Measurements from ENCODE around the gene RAB12. TPM values are rescaled to one million over a fixed set of nuclear protein-coding genes. Genes with fewer than 3 reads are reported as not detected.

RAB12 gene
- total RNA-seq, 1 experiment from 2014 or later = 51.3 TPM

- H3K27ac ChIP-seq (ENCODE audit: insufficient read length, low read depth, low read length) = no peak overlapping the region
- no peak overlapping the region for H3K9ac ChIP-seq (ENCODE audit: extremely low read depth, insufficient read length, low read length)
Measured at GRCh38 chr18:8685141-8685913, 76.1 kb downstream of the RAB12 start.

More at GRCh38 chr18:8685141-8685913, 76.1 kb downstream of the RAB12 start:
- no peak overlapping the region for H3K4me3 Mint-ChIP-seq
- Histone ChIP-seq H3K23ac (ENCODE audit: insufficient read length, low read depth, low read length) (no peak overlapping the region), H2BK120ac (ENCODE audit: low read depth, low read length, poor library complexity, severe bottlenecking) (no peak overlapping the region), H4K8ac (replicated peaks; ENCODE audit: insufficient read length, low read depth, low read length) (no peak overlapping the region), H2AFZ (ENCODE audit: low read length) (no peak overlapping the region), H3K4me1 (ENCODE audit: insufficient read depth, low read length) (peaks cover 10% of the 10 kb centered on the region; the same call in 1 of the 2 replicates), H3K4me2 (ENCODE audit: insufficient read depth, insufficient read length, low read length) (no peak overlapping the region), H3K79me2 (ENCODE audit: insufficient read depth, low read length) (no peaks in the 10 kb centered on the region), H4K20me1 (ENCODE audit: control insufficient read depth, insufficient read depth, insufficient read length) (no peaks in the 10 kb centered on the region), H2BK12ac (ENCODE audit: insufficient read length, low read depth, low read length) (no peak overlapping the region), H2AK5ac (ENCODE audit: insufficient read length, low read length) (no peak overlapping the region), H3K56ac (ENCODE audit: insufficient read length, low read depth, low read length) (no peak overlapping the region), H3K9me3 (ENCODE audit: control insufficient read depth, low read depth, low read length) (no peaks in the 10 kb centered on the region), H3K14ac (ENCODE audit: insufficient read depth, low read length) (no peak overlapping the region), H3K23me2 (ENCODE audit: insufficient read length, low read depth, low read length, poor library complexity, severe bottlenecking) (no peaks in the 10 kb centered on the region), H3K27me3 (ENCODE audit: insufficient read depth, low read length) (no peaks in the 10 kb centered on the region), H2BK15ac (ENCODE audit: low read depth, low read length) (no peak overlapping the region), H2BK20ac (ENCODE audit: low read depth, low read length, poor library complexity, severe bottlenecking) (no peak overlapping the region), H4K5ac (ENCODE audit: insufficient read length, low read depth, low read length) (no peak overlapping the region), H3K4ac (ENCODE audit: low read depth, low read length) (no peak overlapping the region), H4K91ac (ENCODE audit: insufficient read length, low read depth, low read length) (no peak overlapping the region), H3K18ac (ENCODE audit: insufficient read length, low read depth, low read length) (peak overlapping the region; percentile 2), H3K79me1 (ENCODE audit: insufficient read depth, low read depth, low read length, poor library complexity, severe bottlenecking) (no peaks in the 10 kb centered on the region), H3T11ph (ENCODE audit: low read length) (no peak overlapping the region), H2BK5ac (ENCODE audit: insufficient read length, low read length) (no peak overlapping the region)
- no peak for TF ChIP-seq CTCF (conservative IDR thresholded peaks at IDR 0.05)
- no peak for DNase-seq
- no peaks in the 10 kb centered on the region for H3K9me3 Mint-ChIP-seq
- H3K27me3 Mint-ChIP-seq (ENCODE audit: low read depth) = no peaks in the 10 kb centered on the region; the same call in 1 of the 2 replicates
- H3K36me3 Mint-ChIP-seq (ENCODE audit: insufficient read depth in 1 of 3, low read depth in 3 of 3) = no peaks in the 10 kb centered on the region
- WGBS (ENCODE audit: extremely low coverage, insufficient read length, low lambda C conversion rate) = no CpG with 5 or more reads among the region's 13 CpGs
- peaks cover 41% of the 10 kb centered on the region in 2 experiments for H3K4me1 Mint-ChIP-seq
- peak overlapping the region in 2 of 3 experiments; percentile 15 to 74; a peak in 3 of 7 replicates for H3K27ac Mint-ChIP-seq
